Posterior vena cava (tissue), 2 donors: ENCODE results near the gene HUS1B. TPM values are rescaled to one million over a fixed set of nuclear protein-coding genes. Genes with fewer than 3 reads are reported as not detected.
"Not testable (repeated sequence)": the region's sequence is repeated elsewhere in the genome, so short reads cannot be mapped to it uniquely, and the experiment has no call there.

Experiments used
- DNase-seq: peaks from one replicate; pipeline ENCODE4 v3.0.0-alpha.2; 2020; ENCODE audit warnings: low spot score
- intact Hi-C, 2 donors: fragments of 100-400 bp; cut with DNase I; formaldehyde crosslinking; loops; one replicate each; pipeline versions ENCODE4 v1.14.1 to v1.14.2; 2022 to 2023
- long read RNA-seq, 2 donors: library from polyadenylated mRNA; unstranded; transcript quantifications; one replicate each; pipeline ENCODE4 v2.0.0, GENCODE V29; 2020 to 2021
- total RNA-seq, 2 donors: library from RNA; stranded (reverse); fragmentation: NEBNext Ultra II Directional; extraction: Animal tissue kit (Norgen Biotek cat#: 25700); gene quantifications; one replicate each; pipeline ENCODE4 v1.2.1, GENCODE V29; 2021
- donor health status: DM: yes; HTN: yes; CAD: no.
- donor health status: DM: yes; HTN: yes; CAD: no.

Gene HUS1B
- 1 to 10 TPM; 1.2 to 1.6 TPM for total RNA-seq
- long read RNA-seq, donor 1 = 0 reads
- long read RNA-seq, donor 2 = 0 reads

GRCh38 chr6:656460-657252, at the start of gene HUS1B:
TSS of gene HUS1B (minus strand) at chr6:657100. CDS start at chr6:656944, 156 bp downstream.
- intact Hi-C loops = no loop called here
- no peak for DNase-seq

- intact Hi-C loops = no loop called here
- DNase-seq = no peak
Measured at GRCh38 chr6:706146-706545, 49.2 kb upstream of the HUS1B start.

DNA sequence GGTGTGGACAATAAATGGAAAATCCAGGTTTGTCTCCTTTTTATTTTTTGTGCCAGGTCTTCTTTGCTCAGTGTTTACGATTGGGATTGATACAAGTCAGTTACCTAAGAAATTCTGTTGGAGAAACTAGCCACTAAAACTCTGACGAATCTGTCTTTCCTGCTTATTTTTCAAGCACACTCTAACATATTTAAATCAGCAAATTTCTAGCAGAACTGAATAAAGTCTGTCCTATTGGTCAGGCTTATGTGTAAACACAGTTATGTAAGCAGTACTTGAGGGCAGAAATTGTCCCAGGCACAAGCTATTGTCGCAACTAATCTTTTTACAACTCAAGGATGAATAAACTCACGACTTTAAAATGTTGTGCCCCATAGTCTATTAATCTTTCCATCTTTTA, 48.1 kb upstream of the HUS1B start:
- intact Hi-C loops = no loop called here
- DNase-seq = no peak

DNA sequence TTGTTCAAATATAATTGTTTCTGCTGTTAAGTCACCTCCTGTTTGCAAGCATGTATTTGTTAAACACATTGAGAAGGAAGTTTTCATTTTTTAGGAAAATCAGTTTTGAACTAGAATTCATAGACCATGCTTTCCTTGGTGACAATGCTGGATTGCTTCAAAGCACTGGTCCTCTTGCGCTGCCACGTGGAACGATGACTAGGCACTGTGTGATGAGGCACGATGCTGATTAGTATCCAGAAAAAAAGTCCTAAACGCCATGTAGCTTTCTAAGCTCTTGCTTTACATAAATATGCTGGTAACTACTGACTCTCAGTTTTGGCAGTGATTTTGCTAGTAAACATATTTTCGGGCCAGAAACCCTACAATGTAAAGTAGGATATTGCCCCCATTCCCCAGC, 47.1 kb upstream of the HUS1B start:
- intact Hi-C loops = no loop called here
- no peak for DNase-seq

DNA sequence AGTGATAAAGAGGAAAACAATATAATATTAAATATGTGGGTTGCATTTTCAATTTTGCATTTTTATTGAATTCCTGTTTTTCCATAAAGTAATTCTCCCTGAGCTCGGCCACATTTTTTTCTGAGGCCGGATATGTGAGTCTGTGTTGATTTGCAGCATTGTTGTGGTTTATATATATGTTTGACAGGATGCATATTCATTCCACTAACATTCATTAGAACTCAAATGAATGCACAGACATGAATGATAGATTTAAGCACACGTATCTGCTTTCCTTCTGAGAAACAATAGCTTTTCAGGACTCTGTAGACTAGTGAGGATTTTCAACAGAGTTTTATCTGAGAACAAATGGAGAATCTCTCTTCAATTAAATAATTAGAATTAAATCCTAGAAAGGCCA, 46.7 kb upstream of the HUS1B start:
- intact Hi-C loops = no loop called here
- DNase-seq = no peak

DNA sequence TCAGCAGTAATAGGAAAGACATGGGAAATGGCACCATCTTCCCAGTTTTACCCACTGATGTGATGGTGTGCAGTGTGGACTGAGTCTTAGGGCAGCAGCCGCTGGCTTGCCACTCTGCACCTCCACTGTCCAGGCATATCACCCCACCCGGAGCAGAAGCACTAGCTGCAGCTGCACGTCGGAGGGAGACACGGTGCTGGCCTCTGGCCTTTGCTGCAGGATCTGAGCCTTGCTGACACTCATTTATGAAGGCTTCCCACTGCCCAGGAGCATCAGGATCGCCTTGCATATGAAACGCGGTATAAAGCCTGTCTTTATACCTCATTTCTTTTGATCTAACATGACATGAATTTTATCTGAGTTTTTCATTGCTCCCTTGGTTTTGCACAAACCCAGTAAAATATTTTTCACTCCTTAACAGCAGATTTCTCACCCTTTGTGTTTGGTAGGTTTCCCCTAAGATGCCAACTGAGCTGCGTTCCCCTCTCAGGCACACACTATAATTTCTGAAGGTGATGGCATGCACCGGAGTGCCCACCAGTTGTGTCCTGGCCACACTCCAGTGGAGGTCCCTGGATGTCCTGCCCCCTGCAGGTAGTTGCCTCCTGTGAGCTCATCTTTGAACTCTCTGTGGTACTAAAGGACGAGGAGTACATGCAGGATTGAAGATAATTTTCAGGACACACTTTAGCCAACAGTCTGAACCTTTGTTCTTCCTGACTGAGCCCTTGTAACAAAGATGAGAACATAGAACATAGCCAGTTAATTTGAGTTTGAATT, 45.0 kb upstream of the HUS1B start:
- no peak for DNase-seq
- intact Hi-C loops = no loop called here

DNA sequence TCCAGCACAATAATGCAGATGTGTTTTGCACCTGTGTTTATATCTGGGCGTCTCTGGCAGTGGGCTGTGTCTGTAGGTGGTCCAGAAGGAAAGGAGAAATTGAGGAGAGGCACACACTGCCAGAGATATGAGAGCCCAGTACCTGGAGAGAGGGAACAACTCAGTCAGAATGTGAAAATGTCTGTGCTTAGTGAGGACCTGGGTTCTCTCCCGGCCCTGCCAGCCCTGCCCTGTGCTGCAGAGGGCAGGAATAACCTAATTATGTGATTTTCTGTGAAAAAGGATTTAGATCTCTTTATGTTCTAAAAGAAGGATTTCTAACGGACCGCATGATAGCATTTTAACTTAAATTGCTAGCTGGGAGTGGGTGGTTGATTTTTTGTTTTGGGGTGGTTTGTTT, 44.3 kb upstream of the HUS1B start:
- intact Hi-C loops = no loop called here

DNA sequence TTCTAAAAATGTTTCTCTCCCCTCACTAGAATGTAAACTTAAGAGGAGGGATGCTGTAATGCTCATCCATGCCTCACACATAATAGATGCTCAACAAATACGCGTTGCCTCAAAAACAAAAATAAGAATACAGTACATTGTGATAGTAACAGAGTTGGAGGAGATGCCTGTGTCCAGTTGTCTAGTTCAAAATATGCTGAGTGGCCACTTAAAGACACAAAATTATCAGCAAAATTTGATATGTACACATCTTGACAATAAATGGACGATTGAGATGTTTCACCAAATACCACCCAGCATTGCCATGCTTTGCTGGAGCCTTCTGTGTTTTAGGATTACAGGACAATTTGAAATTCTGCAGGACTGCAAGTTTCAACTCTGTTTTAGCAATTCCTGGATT, 43.6 kb upstream of the HUS1B start:
- intact Hi-C loops = no loop called here
- DNase-seq = no peak

More for the DNA sequence above, 44.3 kb upstream of the HUS1B start:
- DNase-seq = no peak

DNA sequence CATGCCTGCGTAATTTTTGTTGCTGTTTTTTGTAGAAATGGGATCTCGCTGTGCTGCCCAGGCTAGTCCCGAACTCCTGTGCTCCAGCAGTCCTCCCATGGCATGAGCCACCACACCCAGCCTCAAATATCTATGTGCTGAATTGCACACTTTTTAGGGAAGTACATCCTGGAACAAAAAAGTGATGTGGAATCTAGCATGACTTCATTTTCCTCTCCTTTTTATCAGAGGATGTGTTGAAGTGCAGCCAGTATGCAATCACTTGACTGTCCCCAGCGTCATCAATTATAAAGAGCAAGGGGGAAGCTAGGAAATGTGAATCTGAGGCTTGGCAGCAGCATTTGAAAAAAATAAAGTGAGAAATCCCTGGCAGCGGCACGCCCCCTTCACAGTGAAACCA, 42.4 kb upstream of the HUS1B start:
- intact Hi-C loops = no loop called here
- DNase-seq = no peak

- DNase-seq, intact Hi-C loops: not testable (repeated sequence)
Measured at GRCh38 chr6:694431-695126, 37.7 kb upstream of the HUS1B start.

DNA sequence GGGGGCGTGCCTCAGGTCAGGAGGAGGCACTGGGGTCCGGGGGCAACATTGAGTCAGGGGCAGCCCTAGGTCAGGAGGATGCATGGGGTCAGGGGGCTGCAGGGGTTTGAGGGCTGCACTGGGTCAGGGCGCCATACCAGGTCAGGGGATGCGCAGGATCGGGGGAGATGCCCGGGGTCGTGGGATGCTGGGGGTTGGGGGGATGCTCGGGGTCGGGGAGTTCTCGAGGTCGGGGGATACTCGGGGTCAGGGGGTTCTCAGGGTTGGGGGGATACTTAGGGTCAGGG, 36.8 kb upstream of the HUS1B start:
- DNase-seq = peak; percentile 79
- intact Hi-C loops = no loop called here

DNA sequence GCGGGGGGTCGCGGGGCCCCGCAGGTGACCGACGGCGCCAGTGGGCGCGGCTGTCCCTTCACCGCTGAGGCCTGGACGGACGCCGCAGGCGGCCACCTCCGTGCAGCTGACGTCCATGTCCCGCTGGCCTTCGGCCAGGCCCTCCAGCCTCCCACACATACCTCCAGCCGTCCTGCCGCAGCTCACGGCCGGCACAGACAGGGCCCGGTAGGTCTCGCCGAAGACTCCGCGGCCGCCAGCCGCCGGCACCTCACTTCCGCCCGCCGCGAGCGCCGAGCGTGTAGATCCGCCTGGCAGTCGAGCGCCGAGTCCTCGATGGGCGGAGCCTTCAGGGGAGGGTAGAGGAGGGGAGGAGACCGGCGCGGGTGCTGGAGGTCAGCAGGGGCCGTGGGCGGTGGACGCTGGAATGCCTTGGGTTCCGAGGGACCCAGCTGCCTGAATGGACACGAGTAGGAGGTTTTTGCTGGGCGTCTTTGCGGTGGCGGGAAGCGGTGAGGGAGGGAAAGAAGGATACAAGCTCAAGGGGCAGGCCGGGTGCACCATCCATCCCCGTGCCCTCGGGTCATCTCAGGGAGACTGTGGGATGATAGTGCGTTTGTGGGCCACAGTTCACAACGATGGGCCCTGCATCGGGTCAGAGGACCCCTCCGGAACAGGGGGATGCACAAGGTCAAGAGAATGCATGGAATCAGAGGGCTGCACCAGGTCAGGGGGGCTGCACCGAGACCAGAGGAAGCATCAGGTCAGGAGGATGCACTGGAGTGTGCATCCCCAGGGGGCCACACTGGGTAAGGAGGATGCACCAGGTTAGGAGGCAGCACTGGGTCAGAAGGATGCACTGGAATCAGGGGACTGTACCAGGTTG, 36.2 kb upstream of the HUS1B start, which contains the start of gene EXOC2:
EXOC2 (minus strand) TSS at position 282 of the 865 bp plus-strand sequence. CDS start 55,321 bp downstream, outside the sequence.
- intact Hi-C loops = no loop called here
- peak; percentile 96 for DNase-seq

GRCh38 chr6:692356-692851, 35.5 kb upstream of the HUS1B start:
- intact Hi-C loops = no loop called here
- peak; percentile 82 for DNase-seq

GRCh38 chr6:689223-689622, 32.3 kb upstream of the HUS1B start:
- intact Hi-C loops = no loop called here
- DNase-seq = no peak

DNA sequence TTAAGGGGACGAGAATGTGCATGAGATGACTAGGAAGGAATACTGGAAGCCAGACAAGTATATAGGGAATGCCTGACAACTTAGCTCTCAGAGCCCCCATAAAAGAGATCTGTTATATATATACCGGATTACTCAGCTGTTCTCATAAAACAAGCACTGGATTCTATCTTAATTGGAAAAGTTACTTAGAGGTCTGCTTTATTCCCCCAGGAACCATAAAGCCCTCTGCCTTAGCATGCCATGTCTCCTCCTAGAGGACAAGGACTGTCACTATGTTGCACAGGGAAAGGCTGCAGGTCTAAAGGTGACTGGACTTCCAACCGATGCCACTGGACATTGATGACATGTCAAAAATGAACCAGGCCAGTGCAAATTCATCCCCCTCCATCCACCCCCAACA, 29.6 kb upstream of the HUS1B start:
- no peak for DNase-seq
- intact Hi-C loops = no loop called here

GRCh38 chr6:684831-685636, 28.1 kb upstream of the HUS1B start:
- intact Hi-C loops = no loop called here
- no peak for DNase-seq

- intact Hi-C loops = no loop called here
- no peak for DNase-seq
Measured at GRCh38 chr6:683742-684440, 27.0 kb upstream of the HUS1B start.
